ENCODE data around the gene KIAA0232.
A peak's percentile ranks its signal among the peaks of the same experiment; 100 is the strongest.
"Not testable (repeated sequence)": the region's sequence is repeated elsewhere in the genome, so short reads cannot be mapped to it uniquely, and the experiment has no call there.

Gene KIAA0232

DNA sequence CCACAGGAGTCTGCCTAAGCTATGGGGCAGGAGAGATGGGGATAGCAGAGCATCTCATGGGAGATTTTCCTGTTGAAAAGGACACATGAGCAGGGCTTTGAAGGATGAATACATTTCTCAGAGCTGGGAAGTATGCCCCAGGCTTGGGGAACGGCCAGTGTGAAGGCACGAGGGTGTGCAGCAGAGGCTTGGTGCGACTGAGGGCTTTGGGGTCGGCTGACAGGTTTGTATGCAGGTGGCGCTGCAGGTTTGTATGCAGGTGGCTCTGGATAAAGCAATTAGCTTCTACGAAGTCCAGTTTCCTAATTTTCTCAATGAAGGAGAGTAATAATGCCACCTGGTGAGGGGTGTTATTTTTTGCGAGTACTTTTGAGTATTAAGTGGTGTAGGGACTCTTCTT is 6.8 kb upstream of the KIAA0232 start:
- no peak for DNase-seq

DNA sequence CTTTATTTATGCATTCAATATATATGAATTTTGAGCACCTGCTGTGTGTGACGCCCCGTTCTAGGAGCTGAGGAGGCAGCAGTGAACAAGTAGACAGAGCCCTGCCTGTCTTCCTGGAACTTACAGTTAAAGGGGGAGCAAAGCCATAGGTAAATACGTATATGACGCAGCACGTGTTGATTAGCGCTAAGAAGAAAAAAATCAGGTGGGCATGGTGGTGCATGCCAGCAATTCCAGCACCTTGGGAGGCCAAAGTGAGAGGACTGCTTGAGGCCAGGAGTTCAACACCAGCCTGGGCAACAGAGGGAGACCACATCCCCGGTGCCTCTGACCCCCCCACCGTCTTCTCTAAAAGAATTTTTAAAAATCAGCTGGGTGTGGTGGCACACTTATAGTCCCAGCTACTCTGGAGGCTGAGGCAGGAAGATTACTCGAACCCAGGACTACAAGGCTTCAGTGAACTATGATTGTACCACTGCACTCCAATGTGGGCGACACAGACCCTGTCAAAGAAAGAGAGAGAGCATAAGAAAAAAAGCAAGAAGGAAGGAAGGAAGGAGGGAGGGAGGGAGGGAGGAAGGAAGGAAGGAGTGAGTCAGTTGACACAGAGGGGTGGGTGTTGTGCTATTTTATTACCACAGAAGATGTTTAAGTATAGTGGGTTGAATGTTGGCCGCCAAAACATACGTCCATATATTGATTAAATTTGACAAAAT is 5.4 kb upstream of the KIAA0232 start:
- no peak for DNase-seq

DNA sequence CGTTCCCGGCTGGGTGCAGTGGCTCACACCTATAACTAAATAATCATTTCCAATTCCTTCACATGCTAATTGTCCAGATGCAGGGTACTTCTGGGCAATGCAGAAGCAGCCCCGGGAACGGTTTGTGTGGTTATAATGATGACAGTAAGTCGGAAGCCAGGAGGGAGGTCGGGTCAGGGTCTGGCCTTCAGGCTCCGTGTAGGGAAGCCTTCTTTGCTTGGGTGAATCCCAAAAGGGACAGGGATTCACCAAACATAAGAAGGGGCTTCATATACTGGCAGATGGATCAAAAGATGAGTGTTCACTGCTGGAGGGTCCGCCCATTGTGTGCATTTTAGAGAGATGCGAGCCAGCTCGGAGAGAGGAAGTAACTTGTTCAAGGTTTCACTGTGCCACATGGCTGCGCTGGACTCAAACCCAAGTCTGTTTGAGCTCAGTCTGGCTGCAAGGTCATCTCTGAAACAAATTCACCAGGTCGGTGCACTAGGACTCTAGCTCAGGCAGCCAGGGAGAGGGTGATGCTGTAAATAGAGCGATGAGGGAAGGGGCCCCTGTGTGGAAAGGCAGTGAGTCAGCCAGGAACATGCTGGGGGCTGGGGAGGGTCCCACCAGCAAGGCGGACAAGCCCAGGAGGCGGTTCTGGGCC is 4.8 kb upstream of the KIAA0232 start:
- peak; percentile 30 to 55 for DNase-seq

DNA sequence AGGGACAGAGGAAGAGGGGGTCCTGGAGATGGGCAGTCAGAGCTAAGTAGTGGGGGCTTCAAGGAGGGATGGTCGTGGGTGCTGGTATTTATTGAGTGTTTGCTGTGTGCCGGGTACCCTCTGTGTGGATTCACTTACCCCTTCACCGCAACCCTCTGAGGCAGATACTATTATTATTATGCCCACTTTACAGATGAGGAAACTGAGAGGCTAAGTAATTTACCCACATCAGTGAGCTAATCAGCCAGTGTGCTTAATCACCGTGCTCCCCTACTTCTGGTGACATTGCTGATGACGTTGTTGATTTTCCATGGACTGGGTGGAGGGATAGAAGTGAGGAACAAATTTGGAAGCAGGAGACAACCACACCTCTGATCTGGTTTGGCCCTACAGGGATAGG is 4.1 kb upstream of the KIAA0232 start:
- no peak for DNase-seq

DNA sequence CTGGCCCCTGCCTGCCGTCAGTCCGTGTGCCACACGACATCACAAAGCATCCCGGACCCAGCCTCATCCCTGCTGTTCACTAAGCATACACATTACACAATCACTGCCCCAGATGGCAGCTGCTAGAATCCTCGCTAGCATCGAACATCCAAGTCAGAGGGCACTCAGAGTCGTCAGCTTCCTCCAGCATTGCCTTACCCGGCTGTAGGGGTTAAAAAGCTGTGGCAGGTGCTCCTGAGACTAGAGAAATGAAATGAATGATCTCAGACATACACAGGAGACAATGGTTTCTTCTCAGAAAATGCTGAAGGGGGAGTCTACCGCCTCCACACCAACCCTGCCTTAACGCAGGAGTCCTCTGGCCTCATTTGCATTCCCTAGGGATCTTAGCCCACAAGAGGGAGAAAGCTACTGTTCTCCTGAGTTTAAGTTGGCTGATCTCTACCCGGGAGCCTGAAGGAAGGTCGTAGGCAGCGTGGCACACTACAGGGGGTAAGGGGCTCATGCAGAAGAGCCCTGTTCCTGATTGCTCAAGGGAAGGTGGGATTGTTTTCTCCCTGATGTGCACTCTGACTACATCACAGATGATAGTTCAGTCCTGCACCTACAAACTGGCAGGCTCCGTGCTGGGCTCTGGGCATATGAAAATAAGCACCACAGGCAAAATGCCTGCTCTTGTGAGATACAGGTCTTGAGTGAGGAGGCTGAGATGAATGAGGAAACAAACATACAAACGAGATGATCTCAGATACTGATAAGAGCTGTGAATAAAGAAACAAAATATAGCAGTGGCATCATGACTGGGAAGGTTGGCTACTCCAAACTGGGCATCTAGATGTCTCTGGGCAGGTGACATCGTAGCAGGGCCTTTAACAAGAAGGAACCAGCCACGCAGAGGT is 2.6 kb upstream of the KIAA0232 start:
- DNase-seq: peak in 1 of 2 donors; percentile 35

DNA sequence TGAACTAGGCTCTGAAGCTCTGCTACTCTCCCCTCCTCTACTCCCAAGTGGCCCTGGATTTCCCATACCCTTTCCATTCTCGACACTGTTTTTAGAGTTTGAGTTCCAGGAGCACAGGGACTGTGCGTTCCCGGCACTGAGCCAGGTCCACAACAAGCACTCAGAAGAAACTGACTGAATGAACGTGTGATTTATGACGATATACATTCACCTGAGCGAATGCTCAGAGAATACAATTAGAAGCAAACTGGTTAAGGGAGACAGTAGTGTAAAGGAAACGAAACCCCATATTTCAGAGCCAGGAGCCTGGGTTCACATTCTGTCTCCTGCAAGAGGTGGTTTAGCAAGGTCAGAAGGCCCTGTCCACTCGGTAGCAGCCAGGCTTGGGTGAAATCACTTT is 1.4 kb upstream of the KIAA0232 start:
- DNase-seq: no peak

DNA sequence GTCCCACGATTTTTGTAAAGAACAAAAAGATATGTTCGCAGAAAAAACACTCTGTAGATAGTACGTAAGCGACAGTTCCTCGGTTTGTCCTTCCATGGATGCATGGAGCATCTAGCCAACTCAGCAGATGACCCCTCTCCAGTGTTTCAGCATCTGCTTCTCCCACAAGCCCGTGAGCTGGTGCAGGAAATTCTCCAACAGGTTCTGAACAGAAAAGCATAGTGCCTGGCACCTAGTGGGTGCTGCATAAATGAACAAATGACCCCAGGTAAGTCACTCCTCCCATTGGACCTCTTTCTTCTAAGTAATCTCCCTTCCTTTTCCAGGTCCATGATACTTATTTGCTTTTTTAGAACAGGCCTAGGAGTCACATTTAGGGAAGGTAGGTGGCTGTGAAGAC is 966 bp upstream of the KIAA0232 start:
- no peak for DNase-seq

DNA sequence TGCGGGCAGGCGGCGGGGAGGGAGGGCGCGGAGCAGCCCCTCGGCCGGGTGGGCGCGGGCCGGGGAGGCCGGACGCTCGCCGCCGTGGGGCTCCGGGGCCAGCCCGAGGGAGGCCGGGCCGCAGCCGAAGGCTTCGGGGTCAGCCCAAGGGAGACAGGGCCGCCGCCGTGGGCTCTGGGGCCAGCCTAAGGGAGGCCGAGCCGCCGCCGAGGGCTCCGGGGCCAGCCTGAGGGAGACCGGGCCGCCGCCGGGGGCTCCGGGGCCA is 251 bp downstream of the KIAA0232 start:
- no peak for DNase-seq

DNA sequence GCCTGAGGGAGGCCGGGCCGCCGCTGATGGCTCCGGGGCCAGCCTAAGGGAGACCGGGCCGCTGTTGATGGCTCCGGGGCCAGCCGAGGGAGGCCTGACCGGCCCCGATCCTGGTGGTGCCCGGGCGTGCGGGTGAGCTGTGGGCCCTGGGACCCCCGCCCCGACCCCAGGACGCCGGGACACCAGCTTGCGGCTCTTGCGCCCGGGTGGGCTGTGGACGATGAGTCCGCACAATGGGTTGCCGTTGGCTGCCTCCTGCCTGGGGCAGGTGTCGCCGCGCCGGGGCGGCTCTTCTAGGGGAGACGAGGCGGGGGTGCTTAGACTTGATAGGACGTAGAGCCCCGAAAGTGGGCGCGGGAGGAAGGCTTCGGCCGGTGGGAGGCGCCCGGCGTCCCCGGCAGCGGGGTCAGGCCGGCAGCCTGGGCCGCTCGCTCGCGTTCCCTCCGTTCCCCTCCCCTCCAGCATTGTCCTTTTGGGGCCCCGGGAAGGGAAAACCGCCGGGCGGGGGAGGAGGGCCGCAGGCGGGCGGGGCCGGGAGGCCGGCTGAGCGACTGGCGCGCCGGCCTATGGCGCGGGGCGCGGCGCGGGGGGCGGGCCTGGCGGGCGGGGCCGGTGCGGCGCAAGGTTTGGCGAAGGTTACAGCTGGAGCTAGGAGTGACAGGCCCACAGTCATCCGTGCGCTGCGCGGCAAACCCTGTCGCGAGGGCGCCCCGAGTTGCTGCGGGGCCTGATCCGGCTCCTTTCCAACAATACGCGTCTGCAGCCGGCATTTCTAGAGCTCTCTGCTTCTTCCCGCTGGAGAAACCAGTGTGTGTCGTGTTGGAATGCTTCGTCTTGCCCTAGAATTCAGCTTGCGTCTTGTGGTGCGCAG is 819 bp downstream of the KIAA0232 start:
- DNase-seq: peak; percentile 82 to 92

DNA sequence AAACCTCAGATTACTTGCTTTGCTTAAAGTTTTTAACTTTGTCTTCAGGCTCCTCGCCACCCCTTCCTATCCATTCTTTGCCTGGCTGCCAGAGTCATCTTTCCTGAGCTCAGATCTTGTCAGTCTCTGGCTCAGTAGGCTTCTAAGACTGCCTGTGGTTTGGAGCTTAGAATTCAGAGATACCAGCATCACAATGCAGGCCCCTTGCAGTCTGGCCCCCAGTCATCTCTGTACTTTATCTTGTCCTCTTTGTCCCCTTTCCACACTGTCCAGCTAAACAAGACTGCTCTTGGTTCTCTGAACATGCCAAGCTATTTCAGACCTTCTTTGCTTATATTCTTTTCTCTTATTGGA is 3.0 kb downstream of the KIAA0232 start:
- no peak for DNase-seq

DNA sequence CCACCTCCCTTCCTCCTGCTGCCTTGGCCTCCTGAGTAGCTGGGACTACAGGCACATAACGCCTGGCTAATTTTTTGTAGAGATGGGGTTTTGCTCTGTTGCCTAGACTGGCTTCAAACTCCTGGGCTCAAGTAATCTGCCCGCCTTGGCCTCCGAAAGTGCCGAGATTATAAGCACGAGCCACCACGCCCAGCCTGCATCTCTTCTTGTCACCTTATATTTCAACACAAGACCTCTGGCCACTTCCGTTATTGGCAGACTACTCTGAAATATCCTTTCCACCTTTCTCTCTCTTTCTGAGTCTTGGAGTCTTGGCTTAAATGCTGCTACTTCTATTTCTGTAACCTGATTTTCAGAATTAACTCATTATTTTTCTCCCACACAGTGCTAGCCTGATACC is 5.6 kb downstream of the KIAA0232 start:
- no peak for DNase-seq

DNA sequence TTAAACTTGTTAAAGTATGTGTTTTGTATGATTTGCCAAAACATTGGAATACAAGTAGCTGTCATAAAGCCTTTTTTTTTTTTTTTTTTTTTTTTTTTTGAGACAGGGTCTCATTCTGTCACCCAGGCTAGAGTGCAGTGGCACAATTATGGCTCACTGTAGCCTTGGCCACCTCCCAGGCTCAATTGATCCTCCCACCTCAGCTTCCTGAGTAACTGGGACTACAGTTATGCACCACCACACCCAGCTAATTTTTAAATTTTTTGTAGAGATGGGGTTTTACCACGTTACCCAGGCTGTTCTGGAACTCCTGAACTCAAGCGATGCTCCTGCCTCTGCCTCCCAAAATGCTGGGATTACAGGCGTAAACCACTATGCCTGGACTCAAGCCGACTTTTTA is 8.7 kb downstream of the KIAA0232 start:
- not testable (repeated sequence) for DNase-seq

DNA sequence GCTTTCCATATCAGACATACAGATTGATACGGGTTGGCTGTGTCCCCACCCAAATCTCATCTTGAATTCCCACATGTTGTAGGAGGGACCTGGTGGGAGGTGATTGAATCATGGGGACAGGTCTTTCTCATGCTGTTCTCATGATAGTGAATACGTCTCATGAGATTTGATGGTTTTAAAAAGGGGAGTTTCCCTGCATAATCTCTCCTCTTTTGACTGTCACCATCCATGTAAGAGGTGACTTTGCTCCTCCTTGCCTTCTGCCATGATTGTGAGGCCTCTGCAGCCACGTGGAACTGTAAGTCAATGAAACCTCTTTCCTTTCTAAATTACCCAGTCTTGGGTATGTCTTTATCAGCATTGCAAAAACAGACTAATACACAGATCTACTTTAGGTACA is 9.3 kb downstream of the KIAA0232 start:
- not testable (repeated sequence) for DNase-seq

DNA sequence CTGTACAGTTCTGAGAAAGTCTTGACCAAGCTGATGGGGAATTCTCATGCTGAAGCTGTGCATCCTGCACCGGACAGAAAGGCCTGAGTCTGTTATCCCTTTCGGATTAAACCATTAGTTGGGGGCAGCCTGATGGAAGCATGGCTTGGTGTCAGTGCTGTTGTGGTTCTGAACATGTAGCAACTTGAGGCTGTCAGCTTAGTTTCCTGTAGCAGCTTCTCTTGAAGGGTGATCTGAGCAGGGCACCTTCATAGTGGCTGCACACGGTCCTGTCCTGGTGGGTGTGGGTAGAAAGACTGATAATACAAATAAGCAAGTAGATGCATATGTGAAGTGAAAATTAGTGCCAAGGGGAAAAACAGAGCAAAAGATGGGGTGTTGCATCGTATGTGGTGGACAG is 11.7 kb downstream of the KIAA0232 start:
- no peak for DNase-seq

DNA sequence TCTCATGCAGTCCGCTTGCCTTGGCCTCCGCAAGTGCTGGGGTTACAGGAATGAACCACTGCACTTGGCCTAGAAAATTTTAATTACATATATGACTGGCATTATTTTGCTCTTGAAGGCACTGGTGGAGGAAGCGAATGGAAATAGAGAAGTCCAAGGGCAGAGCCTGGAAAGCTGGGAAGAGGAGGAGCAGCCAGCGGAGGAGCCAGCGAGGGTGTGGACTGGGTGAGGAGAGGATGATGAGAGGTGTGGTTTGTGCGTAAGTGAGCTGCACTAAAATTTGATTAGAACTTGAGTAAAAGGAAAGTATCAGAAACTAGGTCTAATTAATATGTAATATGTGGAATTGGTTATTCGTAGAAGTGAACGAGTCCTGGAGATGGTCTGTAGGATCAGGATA is 13.3 kb downstream of the KIAA0232 start:
- DNase-seq: no peak

DNA sequence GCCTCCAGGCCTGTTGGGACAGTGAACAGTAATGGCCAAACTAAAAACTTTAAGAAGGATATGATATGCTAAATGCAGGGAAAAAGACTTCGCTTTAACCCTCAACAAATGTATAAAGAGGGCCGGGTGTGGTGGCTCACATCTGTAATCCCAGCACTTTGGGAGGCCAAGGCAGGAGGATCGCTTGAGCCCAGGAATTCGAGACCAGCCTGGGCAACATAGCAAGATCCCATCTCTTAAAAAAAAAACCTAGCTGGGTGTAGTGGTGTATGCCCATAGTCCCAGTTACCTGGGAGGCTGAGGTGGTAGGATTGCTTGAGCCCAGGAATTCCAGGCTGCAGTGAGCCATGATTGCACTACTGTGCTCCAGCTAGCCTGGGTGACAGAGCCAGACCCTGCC is 14.8 kb downstream of the KIAA0232 start:
- not testable (repeated sequence) for DNase-seq

DNA sequence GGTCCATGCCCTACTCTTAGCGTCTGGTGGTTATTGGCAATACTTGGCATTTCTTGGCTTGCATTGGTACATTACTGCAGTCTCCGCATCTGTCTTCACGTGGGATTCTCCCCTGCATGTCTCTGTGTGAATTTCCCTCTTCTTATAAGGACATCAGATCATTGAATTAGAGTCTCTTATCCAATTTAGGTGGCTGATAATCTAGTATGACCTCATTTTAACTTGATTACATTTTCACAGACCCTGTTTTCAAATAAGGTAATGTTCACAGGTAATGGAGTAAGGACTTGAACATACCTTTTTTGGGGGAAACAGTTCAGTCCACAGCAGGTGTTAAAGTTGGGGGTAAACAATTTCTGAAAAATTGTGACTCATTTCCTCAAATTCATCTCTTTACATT is 16.6 kb downstream of the KIAA0232 start:
- DNase-seq: no peak

DNA sequence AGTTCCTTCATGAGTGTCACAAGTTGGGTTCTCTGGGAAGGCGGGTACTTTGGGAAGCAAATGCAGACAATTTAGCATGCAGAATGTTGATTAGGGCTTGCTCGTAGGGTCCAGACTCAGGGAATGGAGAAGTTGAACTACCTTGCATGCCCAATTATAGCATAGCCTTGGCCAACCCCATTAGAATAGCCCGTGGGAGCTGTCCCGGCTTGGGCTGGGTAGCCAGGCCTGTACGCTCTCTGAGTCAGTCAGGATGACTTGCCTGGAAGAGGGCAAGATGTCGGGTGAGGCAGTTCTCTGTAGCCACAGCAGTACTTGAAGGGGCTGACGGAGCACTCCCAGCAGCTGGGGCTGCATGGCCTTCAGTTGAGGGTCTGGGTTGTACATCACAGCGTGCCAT is 19.5 kb downstream of the KIAA0232 start:
- DNase-seq: peak in 1 of 2 donors; percentile 20

DNA sequence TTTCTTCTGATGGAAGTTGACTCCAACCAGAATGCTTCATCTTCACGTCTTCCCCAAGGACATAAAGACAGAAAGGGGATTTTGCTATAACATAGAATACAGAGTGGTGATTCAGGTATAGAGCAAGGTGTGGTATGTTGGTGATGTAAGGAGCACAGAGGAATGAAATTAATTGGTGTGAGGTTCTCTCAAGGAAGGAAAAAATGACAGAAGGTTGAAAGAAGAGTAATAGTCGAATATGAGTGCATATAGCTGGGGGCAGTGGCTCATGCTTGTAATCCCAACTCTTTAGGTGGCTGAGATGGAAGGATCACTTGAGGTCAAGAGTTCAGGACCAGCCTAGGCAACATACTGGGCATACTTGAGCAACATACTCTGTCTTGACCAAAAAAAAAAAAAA is 20.1 kb downstream of the KIAA0232 start:
- DNase-seq: no peak

DNA sequence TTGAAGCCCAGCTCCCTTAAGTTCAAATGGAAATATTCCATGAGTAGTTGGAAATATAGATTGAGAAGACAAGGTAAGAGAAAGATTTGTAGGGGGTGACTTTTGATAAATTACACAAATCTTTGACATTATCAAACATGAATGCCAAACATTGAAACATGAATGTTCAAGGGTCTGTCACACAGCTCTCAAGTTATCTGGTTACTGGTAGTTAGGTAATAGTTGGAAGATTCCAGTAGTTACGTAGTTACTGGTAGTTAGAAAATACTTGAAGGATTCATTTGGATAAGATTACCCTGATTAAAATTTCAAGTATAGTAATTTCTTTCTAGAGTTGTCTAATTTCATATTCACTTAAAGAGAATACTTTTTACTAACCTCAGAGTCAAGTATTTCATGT is 20.7 kb downstream of the KIAA0232 start:
- no peak for DNase-seq

DNA sequence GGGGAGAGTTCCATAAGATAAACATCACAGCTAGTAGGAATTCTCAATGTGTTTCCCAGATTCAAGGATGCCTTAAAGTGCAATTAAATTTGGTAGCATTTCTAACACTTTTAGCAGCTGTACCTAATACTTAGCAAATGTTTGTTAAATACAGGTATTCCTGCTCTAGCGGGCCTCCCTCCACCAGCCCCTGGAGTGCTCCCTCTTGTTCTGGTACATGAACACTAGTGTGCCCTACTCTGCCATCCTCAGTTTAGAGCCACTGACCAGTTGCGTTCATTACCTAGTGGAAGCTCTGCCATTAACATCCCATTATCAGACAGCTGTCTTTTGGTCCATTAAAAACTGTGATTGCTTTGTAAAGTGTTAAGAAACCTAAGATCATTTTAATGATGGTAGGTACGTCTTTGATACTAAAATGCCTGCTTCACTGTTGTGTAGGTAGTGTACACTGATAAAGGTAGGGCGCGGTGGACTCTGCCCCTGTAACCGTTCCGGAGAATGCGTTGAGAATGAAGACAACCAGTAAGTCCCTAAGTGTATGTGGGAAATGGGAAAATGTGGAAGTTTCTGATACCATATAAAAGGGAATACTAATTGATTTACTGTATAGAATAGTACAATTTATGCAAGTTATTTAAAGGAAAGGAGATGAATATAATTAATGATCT is 21.7 kb downstream of the KIAA0232 start:
- DNase-seq: no peak

DNA sequence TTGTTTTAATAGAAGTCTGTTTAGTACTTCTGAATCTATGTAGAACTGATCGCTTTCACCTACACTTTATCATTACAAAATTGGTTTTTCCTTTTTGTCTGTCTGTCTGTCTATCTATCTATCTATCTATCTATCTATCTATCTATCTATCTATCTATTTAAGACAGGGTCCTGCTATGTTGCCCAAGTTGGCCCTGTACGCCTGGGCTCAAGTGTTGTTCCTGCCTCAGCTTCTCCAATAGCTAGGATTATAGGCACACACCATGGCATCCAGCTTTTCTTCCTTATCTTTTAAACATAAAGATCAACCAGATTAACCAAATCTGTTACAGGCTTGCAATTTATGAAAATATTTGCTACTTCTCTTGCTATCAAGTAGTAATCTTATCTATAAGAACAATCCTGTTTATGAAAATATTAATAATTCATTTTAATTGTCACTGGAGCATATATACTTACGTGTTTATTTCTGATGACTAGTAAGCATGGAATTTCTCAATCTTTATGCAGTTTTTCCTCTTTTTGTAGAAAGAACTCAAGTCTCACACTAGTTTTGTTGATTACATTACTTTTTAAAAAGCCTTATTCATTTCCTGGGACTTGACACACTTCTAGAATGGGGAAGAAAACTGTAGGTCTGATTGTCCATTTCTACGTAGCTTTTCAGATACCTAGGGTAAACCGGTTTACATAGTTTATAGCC is 24.5 kb downstream of the KIAA0232 start:
- DNase-seq: peak; percentile 53 to 92

All from inflammatory macrophage (primary cell).